CD4-positive, CD25-positive, alpha-beta regulatory T cell (primary cell): ENCODE measurements around the gene C16orf89. TPM values are rescaled to one million over a fixed set of nuclear protein-coding genes. Genes with fewer than 3 reads are reported as not detected.
"Not testable (repeated sequence)": the region's sequence is repeated elsewhere in the genome, so short reads cannot be mapped to it uniquely, and the experiment has no call there.

Source experiments
- ATAC-seq, 2 donors: fragments of 150-1000 bp; cut with Tn5 transposase; one replicate each; pipeline ENCODE4 v1.10.0; 2021; ENCODE audit warnings: low read depth in 2 of 2, moderate number of reproducible peaks in 2 of 2, moderate library complexity in 1 of 2
- DNase-seq, 3 donors: peaks; one replicate each; pipeline versions ENCODE4 v3.0.0 to v3.0.0-alpha.2; 2012 to 2022; ENCODE audit warnings: mixed read lengths in 1 of 3
- H3K27ac ChIP-seq: one replicate; pipeline ENCODE4 v1.7.0; 2013; ENCODE audit warnings: mild to moderate bottlenecking, low read length; ENCODE audit not compliant: insufficient read depth, poor library complexity, severe bottlenecking
- H3K27me3 ChIP-seq: one replicate; pipeline ENCODE4 v1.7.0; 2013; ENCODE audit warnings: low read length; ENCODE audit not compliant: control insufficient read depth, insufficient read depth
- H3K36me3 ChIP-seq: one replicate; pipeline ENCODE4 v1.7.0; 2013; ENCODE audit warnings: mild to moderate bottlenecking, low read length, moderate library complexity; ENCODE audit not compliant: control insufficient read depth, insufficient read depth
- H3K4me1 ChIP-seq: 2 replicates; pipeline ENCODE4 v1.7.0; 2013; ENCODE audit warnings: mild to moderate bottlenecking, low read length; ENCODE audit not compliant: insufficient read depth, control insufficient read depth, poor library complexity, severe bottlenecking
- H3K4me3 ChIP-seq: one replicate; pipeline ENCODE4 v1.7.0; 2013; ENCODE audit warnings: low read depth, mild to moderate bottlenecking, low read length, moderate library complexity
- H3K9me3 ChIP-seq, 2 experiments: 1 replicate in 1 of 2; 2 replicates in 1 of 2; pipeline ENCODE4 v1.7.0; 2013; ENCODE audit warnings: low read length in 2 of 2, mild to moderate bottlenecking in 1 of 2, moderate library complexity in 1 of 2; ENCODE audit not compliant: control insufficient read depth in 2 of 2
- H3K27ac Mint-ChIP-seq, 3 donors: one replicate each; pipeline ENCODE4 v1.8.0; 2020 to 2022; ENCODE audit warnings: mild to moderate bottlenecking in 3 of 3, mixed read lengths in 3 of 3, moderate library complexity in 2 of 3
- H3K27me3 Mint-ChIP-seq: one replicate; pipeline ENCODE4 v1.8.0; 2022; ENCODE audit warnings: mild to moderate bottlenecking, mixed read lengths
- H3K36me3 Mint-ChIP-seq: one replicate; pipeline ENCODE4 v1.8.0; 2020; ENCODE audit warnings: mixed read lengths
- H3K4me1 Mint-ChIP-seq, 4 donors: one replicate each; pipeline ENCODE4 v1.8.0; 2020 to 2022; ENCODE audit warnings: mixed read lengths in 4 of 4, mild to moderate bottlenecking in 1 of 4
- H3K4me3 Mint-ChIP-seq, 4 donors: one replicate each; pipeline ENCODE4 v1.8.0; 2020 to 2022; ENCODE audit warnings: mild to moderate bottlenecking in 4 of 4, mixed read lengths in 4 of 4, moderate library complexity in 3 of 4
- H3K9me3 Mint-ChIP-seq, 7 donors: one replicate each; pipeline ENCODE4 v1.8.0; 2020 to 2022; ENCODE audit warnings: mixed read lengths in 7 of 7, mild to moderate bottlenecking in 3 of 7, moderate library complexity in 2 of 7
- polyA plus RNA-seq, 4 donors: library from polyadenylated mRNA; unstranded; fragments of 300-500 nt; fragmentation: Illumina TruSeq; gene quantifications; one replicate each; pipeline ENCODE4 v1.2.3, GENCODE V29; 2021
- total RNA-seq: library from RNA; stranded (reverse); gene quantifications from one replicate; pipeline ENCODE4 v1.2.3, GENCODE V29; 2022

C16orf89 gene, protein sequence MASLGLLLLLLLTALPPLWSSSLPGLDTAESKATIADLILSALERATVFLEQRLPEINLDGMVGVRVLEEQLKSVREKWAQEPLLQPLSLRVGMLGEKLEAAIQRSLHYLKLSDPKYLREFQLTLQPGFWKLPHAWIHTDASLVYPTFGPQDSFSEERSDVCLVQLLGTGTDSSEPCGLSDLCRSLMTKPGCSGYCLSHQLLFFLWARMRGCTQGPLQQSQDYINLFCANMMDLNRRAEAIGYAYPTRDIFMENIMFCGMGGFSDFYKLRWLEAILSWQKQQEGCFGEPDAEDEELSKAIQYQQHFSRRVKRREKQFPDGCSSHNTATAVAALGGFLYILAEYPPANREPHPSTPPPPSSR
- total RNA-seq: not detected
- not detected for polyA plus RNA-seq

DNA sequence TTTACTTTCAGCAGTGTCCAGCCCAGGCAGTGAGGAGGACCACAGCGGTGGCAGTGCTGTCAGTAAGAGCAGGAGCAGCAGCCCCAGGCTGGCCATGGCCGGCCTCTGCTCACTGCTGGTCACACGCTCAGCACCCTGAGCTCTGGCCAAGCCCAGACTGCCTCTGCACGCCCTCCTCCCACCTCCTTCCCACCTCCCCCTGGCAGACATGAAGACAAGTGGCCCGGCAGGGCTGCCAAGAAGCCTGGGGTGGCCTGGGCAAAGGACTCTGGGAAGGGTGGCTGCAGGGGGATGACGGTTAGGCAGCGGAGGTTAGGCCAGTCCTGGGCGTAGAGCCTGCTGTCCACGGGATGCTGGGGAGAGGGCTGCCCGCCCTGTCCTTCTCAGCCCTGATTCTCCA, at the start of gene C16orf89:
Gene C16orf89, minus strand, starts transcription at position 144 of the 400 bp plus-strand sequence. Its CDS starts 48 bp downstream, at position 96.
- DNase-seq (no peak), ATAC-seq (no peak)
- Mint-ChIP-seq H3K4me1 (peaks cover 0 to 4% (median 2%) of the 10 kb centered on the region in 4 donors), H3K9me3 (no peaks in the 10 kb centered on the region), H3K27ac (no peak within 1 kb of the TSS), H3K4me3 (no peak within 1 kb of the TSS), H3K27me3 (peaks cover 14% of the 10 kb centered on the region), H3K36me3 (peaks cover 3% of the 10 kb centered on the region)
- H3K4me3 ChIP-seq: no peak within 1 kb of the TSS
- no peaks in the 10 kb centered on the region for H3K36me3 ChIP-seq
- H3K27ac ChIP-seq: no peak within 1 kb of the TSS
- no peaks in the 10 kb centered on the region for H3K4me1 ChIP-seq
- H3K27me3 ChIP-seq: no peaks in the 10 kb centered on the region
- no peaks in the 10 kb centered on the region for H3K9me3 ChIP-seq

DNA sequence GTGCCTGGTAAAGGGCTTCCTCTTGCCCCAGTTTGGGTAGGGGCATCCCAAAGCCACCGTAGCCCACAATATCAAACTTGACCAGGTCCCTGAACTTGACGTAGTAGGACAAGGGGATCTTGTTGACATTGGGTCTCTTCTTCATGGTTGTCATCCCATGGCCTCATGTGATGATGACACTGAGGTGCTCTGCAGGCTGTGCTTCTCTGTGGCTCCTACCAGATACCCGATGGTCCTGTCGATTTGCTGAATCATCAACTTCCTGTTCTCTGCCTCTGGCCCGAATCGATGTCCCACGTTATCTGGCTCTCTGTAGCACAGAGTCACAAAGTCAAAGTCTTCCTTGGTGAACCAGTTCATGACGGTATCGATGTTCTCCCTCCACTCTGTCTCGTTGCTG, 45.2 kb upstream of the C16orf89 start:
- not testable (repeated sequence) for H3K9me3 ChIP-seq, H3K4me1 ChIP-seq, ATAC-seq, DNase-seq, H3K36me3 ChIP-seq, H3K4me1 Mint-ChIP-seq, H3K9me3 Mint-ChIP-seq, H3K27ac ChIP-seq, H3K27me3 ChIP-seq, H3K27ac Mint-ChIP-seq, H3K27me3 Mint-ChIP-seq, H3K4me3 ChIP-seq, H3K4me3 Mint-ChIP-seq, H3K36me3 Mint-ChIP-seq

DNA sequence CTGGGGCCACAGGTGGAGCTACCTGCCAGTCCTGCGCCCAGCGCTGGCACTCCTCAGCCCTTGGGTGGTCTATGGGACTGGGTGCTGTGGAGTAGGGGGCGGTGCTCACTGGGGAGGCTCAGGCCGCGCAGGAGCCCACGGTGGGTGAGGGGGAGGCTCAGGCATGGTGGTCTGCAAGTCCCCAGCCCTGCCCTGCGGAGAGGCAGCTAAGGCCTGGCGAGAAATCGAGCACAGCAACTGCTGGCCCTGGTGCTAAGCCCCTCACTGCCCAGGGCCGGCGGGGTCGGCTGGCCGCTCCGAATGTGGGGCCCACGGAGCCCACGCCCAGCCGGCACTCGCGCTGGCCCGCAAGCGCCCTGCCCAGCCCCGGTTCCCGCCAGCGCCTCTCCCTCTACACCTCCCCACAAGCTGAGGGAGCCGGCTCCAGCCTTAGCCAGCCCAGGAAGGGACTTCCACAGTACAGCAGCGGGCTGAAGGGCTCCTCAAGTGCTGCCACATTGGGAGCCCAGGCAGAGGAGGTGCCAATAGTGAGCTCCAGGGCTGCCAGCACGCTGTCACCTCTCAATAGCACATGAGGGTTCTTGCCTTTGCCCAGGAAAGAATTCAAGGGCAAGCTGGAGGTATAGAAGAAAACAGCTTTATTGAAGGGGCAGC, 42.9 kb upstream of the C16orf89 start:
- H3K9me3 Mint-ChIP-seq: no peaks in the 10 kb centered on the region
- ATAC-seq: no peak

DNA sequence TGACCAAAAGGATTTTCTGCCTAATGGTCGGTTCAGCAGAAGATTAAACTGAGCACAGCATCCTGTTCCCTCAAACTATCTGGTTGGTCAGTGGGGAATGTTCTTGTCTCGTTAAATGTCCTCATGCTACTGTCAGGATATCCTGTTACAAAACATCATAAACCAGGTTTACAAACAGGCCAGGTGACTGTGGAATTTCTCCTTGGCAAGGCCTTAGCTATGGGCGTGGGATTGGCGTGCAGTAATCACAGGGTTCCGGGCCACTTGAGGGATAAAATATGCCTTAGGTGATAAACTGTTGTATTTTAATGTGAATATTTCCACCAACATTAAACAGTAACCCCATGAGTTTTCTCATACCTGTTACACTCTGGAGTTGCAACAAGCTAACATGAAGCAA, 39.3 kb upstream of the C16orf89 start:
- H3K27ac ChIP-seq, H3K9me3 Mint-ChIP-seq, H3K36me3 Mint-ChIP-seq, H3K4me3 Mint-ChIP-seq, H3K27me3 ChIP-seq, H3K27me3 Mint-ChIP-seq, H3K27ac Mint-ChIP-seq, ATAC-seq, H3K9me3 ChIP-seq, DNase-seq, H3K4me1 Mint-ChIP-seq, H3K36me3 ChIP-seq, H3K4me3 ChIP-seq, H3K4me1 ChIP-seq: not testable (repeated sequence)

More for the DNA sequence above, 42.9 kb upstream of the C16orf89 start:
- Mint-ChIP-seq H3K4me1 (no peaks in the 10 kb centered on the region), H3K4me3 (no peak overlapping the region), H3K36me3 (no peaks in the 10 kb centered on the region), H3K27ac (no peak overlapping the region), H3K27me3 (no peaks in the 10 kb centered on the region)
- Histone ChIP-seq H3K36me3 (no peaks in the 10 kb centered on the region), H3K4me3 (no peak overlapping the region), H3K27ac (no peak overlapping the region), H3K4me1 (no peaks in the 10 kb centered on the region), H3K27me3 (no peaks in the 10 kb centered on the region), H3K9me3 (no peaks in the 10 kb centered on the region)
- DNase-seq: no peak

DNA sequence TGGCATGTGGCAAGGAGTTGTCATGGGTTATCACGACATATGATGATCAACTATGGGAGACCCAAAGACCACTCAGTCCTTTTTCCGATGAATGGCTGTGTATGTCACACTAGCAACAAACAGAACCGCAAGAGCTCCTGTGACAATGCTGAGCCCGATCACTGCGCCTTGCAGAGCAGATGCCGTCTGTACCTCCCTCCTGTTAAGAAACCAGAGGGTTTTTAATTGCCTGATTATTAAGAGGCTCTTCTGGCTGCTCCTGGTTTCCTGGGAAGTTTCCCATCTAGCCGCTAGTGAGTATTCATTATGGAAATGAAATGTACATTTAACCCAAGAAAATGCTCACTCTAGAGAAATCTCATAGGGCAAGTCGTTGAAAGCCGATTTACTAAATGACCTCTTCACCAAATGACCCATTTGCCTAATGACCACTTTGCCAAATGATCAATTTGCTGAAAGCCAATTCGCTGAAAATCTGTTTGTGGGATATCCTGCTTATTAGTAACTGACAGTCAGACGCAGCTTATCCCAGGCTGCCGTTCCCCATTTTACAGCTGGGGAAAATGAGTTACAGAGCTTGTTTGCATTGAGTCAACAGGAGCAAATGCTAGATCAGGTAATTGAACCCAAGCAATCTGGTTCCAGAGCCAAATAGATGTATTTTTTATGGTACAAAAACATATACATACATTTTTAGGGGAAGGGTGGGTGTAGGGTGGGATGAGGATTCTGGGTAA, 37.7 kb upstream of the C16orf89 start:
- H3K9me3 Mint-ChIP-seq, H3K36me3 ChIP-seq, H3K27ac Mint-ChIP-seq, ATAC-seq, H3K9me3 ChIP-seq, H3K27me3 ChIP-seq, H3K36me3 Mint-ChIP-seq, H3K4me1 ChIP-seq, H3K27ac ChIP-seq, DNase-seq, H3K4me3 ChIP-seq, H3K4me1 Mint-ChIP-seq, H3K27me3 Mint-ChIP-seq: not testable (repeated sequence)
- H3K4me3 Mint-ChIP-seq: peak overlapping the region in 1 of 4 donors; percentile 32

DNA sequence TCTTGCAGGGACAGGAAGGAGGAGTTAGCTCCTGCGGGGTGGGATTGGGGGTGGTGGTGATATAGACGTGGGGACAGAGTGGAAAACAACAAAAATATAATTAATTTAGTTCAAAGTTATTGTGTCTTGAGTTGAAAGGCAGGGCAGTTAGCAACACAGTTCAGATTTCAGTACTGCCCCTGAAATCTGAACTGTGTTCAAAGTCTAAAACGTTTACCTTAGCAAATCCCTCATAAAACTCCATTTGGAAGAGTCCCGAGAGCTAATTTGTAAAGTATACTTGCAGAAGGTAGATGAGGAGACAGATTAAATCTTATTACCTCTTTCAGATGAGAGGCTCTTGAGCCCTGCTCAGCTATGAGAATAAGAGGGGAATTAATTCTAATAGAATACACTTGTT, 33.4 kb upstream of the C16orf89 start:
- not testable (repeated sequence) for H3K9me3 Mint-ChIP-seq, H3K4me1 ChIP-seq, H3K36me3 ChIP-seq, H3K27me3 Mint-ChIP-seq, H3K9me3 ChIP-seq, DNase-seq, H3K27ac ChIP-seq, H3K27me3 ChIP-seq, H3K4me3 ChIP-seq, H3K36me3 Mint-ChIP-seq, ATAC-seq
- Mint-ChIP-seq H3K27ac (peak overlapping the region in 1 of 3 donors; percentile 95), H3K4me1 (peaks cover 6 to 20% (median 10%) of the 10 kb centered on the region in 4 donors), H3K4me3 (peak overlapping the region; percentile 91 to 97 (median 95))

DNA sequence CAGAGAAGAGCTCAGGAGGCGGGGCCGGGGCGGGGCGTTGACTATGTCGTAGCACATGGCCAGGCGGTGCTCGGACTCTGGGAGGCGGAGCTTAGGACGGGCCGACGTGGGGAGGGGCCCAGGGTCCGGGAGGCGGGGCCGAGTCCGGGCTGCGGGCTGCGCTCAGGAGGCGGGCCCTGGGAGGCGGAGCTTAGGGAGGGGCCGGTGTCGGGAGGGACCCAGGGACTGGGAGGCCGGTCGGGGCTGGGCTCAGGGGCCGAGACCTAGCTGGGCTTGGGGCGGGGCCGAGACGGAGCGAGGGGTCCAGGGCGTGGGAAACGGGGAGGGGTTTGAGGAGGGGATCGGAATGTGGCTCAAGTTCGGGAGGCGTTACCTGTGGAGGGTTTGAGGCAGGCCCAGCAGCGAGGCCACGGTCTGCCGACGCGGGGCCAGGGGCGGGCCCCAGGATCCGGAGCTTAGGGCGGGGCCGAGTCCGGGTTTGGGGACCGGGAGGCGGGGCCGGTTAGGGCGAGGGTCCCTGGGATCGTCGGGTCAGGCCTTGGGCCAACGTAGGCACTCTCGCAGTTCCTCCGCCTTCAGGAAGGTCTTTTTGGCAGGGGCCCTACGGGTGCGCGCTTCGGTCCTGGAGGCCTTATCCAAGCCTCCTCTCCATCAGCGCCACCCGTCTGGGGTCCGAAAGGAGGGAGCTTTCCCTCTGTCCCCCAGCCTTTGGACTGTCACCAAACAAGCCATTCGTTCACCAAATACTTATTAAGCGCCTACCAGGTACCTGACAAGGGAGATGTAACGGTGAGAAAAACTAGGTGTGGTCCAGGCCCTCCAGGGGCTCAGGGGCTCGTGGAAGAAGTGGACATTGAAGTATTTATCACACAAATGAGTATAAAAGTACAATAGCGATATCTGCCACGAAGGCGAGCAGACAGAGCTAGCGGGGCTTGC, 32.7 kb upstream of the C16orf89 start:
- H3K36me3 Mint-ChIP-seq, H3K27me3 Mint-ChIP-seq, H3K9me3 Mint-ChIP-seq, H3K27me3 ChIP-seq, H3K36me3 ChIP-seq, H3K9me3 ChIP-seq, ATAC-seq, H3K4me3 ChIP-seq, H3K4me1 ChIP-seq: not testable (repeated sequence)
- peak overlapping the region; percentile 95 to 99 (median 96) for H3K27ac Mint-ChIP-seq
- peak overlapping the region; percentile 88 for H3K27ac ChIP-seq
- peak overlapping the region; percentile 91 to 97 (median 95) for H3K4me3 Mint-ChIP-seq
- peaks cover 6 to 20% (median 10%) of the 10 kb centered on the region in 4 donors for H3K4me1 Mint-ChIP-seq
- DNase-seq: peak; percentile 69 to 97 (median 78)
